Smooth muscle cell of the coronary artery (primary cell): ENCODE data around the gene RDM1. TPM values are rescaled to one million over a fixed set of nuclear protein-coding genes. Genes with fewer than 3 reads are reported as not detected.

Experiments
- total RNA-seq: library from RNA; depleted of rRNA; stranded (reverse); fragments of >200 nt; gene quantifications from 2 replicates; pipeline ENCODE4 v1.2.3, GENCODE V29; 2014; ENCODE audit warnings: low replicate concordance

RDM1 gene, protein sequence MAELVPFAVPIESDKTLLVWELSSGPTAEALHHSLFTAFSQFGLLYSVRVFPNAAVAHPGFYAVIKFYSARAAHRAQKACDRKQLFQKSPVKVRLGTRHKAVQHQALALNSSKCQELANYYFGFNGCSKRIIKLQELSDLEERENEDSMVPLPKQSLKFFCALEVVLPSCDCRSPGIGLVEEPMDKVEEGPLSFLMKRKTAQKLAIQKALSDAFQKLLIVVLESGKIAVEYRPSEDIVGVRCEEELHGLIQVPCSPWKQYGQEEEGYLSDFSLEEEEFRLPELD
- total RNA-seq: 0.38 TPM in 1 of 2 replicates, not detected in the other

DNA sequence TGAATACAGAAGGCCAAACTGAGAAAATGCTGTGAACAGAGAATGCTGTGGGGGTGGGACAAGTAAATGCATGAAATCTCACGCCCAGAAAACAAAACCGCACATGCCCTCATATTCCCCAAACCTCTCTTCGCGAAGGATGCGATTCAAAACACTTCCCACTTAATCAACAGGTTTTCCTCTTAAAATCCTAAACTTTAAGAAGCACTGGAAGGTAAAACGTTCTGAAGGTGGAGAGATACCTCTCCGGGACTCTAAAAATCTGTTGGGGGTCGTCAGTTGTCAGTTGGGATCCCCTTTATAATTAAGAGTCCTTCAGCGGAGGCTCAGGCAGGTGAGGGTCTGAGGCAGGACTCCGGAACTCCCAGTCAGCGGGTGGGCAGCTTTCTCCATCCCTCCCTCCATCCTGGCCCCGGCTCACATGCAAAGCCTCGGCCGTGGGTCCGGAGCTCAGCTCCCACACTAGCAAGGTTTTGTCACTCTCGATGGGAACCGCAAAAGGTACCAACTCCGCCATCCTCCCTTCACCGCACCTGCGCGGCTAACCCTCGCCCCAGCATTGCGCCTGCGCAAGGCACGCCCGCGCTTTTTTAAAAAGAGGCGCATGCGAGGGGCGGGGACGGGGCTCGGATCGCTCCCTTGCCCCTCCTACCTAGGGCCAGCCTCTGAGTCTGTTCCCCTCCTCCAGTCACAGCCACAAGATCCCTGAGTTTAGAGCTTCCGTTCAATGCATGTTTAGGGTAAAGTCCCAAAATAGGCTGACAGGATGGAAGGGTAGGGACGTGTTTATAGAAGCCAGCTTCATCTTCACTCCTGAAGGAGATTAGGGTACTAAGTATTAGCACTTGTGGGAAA, at the start of gene RDM1:
RDM1 (minus strand) TSS at position 563 of the 855 bp plus-strand sequence; CDS start at position 517, 46 bp downstream.

GRCh38 chr17:35943537-35943936, 13.0 kb upstream of the RDM1 start, which contains the start of gene LYZL6:
TSS of gene LYZL6 (minus strand) at chr17:35943713. CDS start at chr17:35939356, 4,357 bp downstream.

DNA sequence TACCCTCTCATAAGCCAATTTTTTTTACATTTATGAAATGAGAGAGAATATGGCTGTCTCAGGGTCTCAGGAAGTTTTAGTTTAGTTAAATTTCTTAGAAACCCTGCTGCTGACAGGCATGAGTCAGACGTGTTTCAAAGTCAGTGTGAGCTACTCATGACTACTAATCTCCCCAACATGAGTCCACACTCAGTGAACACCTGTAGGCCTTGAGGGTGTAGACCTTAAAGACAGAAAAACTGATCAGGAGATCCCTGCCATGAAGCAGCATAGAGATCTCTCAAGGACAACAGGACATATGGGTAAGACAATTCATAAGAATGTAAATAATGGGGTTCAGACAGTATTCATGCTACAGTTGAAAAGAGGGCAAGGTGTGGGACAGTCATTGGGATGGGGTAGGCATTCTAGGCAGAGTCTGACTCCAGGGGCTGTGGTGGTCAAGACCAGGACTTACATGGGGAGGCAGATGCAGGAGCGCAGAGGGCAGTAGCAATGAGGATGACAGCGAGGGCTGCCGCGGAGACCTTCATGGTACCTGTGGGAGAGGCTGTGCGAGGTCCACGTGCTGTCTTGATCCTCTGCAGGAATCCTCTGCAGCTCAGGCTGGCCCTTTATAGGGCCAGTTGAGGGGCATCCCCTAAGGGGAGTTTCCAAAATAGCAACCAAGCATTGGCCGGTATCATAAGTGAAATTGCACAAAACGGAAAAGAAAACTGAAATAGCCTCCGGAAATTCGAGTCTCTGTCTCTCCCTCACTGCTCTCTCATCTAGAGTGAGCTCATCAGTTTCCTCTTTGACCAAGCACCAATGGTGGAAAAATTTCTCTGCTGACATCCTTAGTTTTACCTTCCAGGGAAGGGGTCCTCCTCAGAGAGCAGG, 50.6 kb downstream of the RDM1 start, which contains the start of gene CCL5:
CCL5 (minus strand) TSS at position 588 of the 882 bp plus-strand sequence.

GRCh38 chr17:35868737-35869136, 61.8 kb downstream of the RDM1 start, which contains the start of gene HEATR9:
TSS of gene HEATR9 (minus strand) at chr17:35868891. CDS start at chr17:35868742, 149 bp downstream.

Other genes with a start within 250 kb of the RDM1 start
- gene RASL10B, start 199.1 kb downstream of the RDM1 start, total RNA-seq: 0.98 and 1.6 TPM in 2 replicates
- gene GAS2L2, start 177.5 kb downstream of the RDM1 start, total RNA-seq: 0.08 TPM in 1 of 2 replicates, not detected in the other
- not detected in 2 replicates for gene C17orf50, start 169.9 kb downstream of the RDM1 start, total RNA-seq
- gene MMP28, start 135.1 kb downstream of the RDM1 start, total RNA-seq: 0.60 TPM in 1 of 2 replicates, not detected in the other
- 48.0 and 60.9 TPM in 2 replicates for gene TAF15, start 121.3 kb downstream of the RDM1 start, total RNA-seq
- gene HEATR9, start 61.9 kb downstream of the RDM1 start, total RNA-seq: not detected in 2 replicates
- 0.08 TPM in 1 of 2 replicates, not detected in the other for gene CCL5, start 50.4 kb downstream of the RDM1 start, total RNA-seq
- not detected in 2 replicates for gene LYZL6, start 12.9 kb upstream of the RDM1 start, total RNA-seq
- not detected in 2 replicates for gene CCL16, start 50.7 kb upstream of the RDM1 start, total RNA-seq
- not detected in 2 replicates for gene CCL14, start 56.0 kb upstream of the RDM1 start, total RNA-seq
- not detected in 2 replicates for gene CCL15, start 70.8 kb upstream of the RDM1 start, total RNA-seq
- not detected in 2 replicates for gene CCL23, start 87.2 kb upstream of the RDM1 start, total RNA-seq
- not detected in 2 replicates for gene CCL18, start 133.5 kb upstream of the RDM1 start, total RNA-seq
- gene CCL3, start 159.4 kb upstream of the RDM1 start, total RNA-seq: not detected in 2 replicates
- gene CCL4, start 173.1 kb upstream of the RDM1 start, total RNA-seq: not detected in 2 replicates
- gene TBC1D3B, start 245.9 kb upstream of the RDM1 start, total RNA-seq: 0.75 and 1.8 TPM in 2 replicates